ENCODE measurements around the gene PRPF18.

PRPF18 gene

GRCh38 chr10:13644866-13645265 lies 58.1 kb downstream of the PRPF18 start:
- Histone ChIP-seq H3K9me3 (ENCODE audit: insufficient read depth, low read length) (no peaks in the 10 kb centered on the region), H3K27me3 (ENCODE audit: low read depth, low read length) (no peaks in the 10 kb centered on the region), H3K36me3 (replicated peaks; ENCODE audit: low read depth, low read length) (peaks cover 42% of the 10 kb centered on the region), H3K27ac (ENCODE audit: low read length) (no peak overlapping the region), H4K20me1 (ENCODE audit: insufficient read depth, low read length) (no peaks in the 10 kb centered on the region), H3K9ac (ENCODE audit: low read length) (no peak overlapping the region), H3K4me1 (ENCODE audit: low read length) (no peaks in the 10 kb centered on the region), H3K4me2 (ENCODE audit: low read length) (no peak overlapping the region), H2AFZ (ENCODE audit: low read depth, low read length) (no peak overlapping the region), H3K79me2 (ENCODE audit: low read length) (no peaks in the 10 kb centered on the region), H3K4me3 (ENCODE audit: low read length) (no peak overlapping the region)
- TF ChIP-seq EZH2phosphoT487 (IDR thresholded peaks at IDR 0.05; ENCODE audit: low read depth) (no peak), CTCF (IDR thresholded peaks at IDR 0.05; ENCODE audit: low read depth, low read length) (no peak)

- H3K4me2 ChIP-seq (ENCODE audit: low read length): no peak overlapping the region
Observed at GRCh38 chr10:13648425-13648824, 61.7 kb downstream of the PRPF18 start.

GRCh38 chr10:13649844-13650520 lies 63.2 kb downstream of the PRPF18 start:
- Histone ChIP-seq H3K4me2 (ENCODE audit: low read length) (no peak overlapping the region), H3K36me3 (replicated peaks; ENCODE audit: low read depth, low read length) (peaks cover 48% of the 10 kb centered on the region), H4K20me1 (ENCODE audit: insufficient read depth, low read length) (no peaks in the 10 kb centered on the region), H3K4me1 (ENCODE audit: low read length) (no peaks in the 10 kb centered on the region), H3K4me3 (ENCODE audit: low read length) (no peak overlapping the region), H3K27ac (ENCODE audit: low read length) (no peak overlapping the region), H3K27me3 (ENCODE audit: low read depth, low read length) (no peaks in the 10 kb centered on the region), H3K79me2 (ENCODE audit: low read length) (no peaks in the 10 kb centered on the region), H3K9ac (ENCODE audit: low read length) (no peak overlapping the region), H2AFZ (ENCODE audit: low read depth, low read length) (no peak overlapping the region), H3K9me3 (ENCODE audit: insufficient read depth, low read length) (no peaks in the 10 kb centered on the region)
- no peak for TF ChIP-seq CTCF (IDR thresholded peaks at IDR 0.05; ENCODE audit: low read depth, low read length)
- TF ChIP-seq EZH2phosphoT487 (IDR thresholded peaks at IDR 0.05; ENCODE audit: low read depth): no peak

More at GRCh38 chr10:13648425-13648824, 61.7 kb downstream of the PRPF18 start:
- no peaks in the 10 kb centered on the region for H3K9me3 ChIP-seq (ENCODE audit: insufficient read depth, low read length)
- no peaks in the 10 kb centered on the region for H3K27me3 ChIP-seq (ENCODE audit: low read depth, low read length)
- TF ChIP-seq EZH2phosphoT487 (IDR thresholded peaks at IDR 0.05; ENCODE audit: low read depth) (no peak), CTCF (IDR thresholded peaks at IDR 0.05; ENCODE audit: low read depth, low read length) (no peak)
- H3K36me3 ChIP-seq (replicated peaks; ENCODE audit: low read depth, low read length): peaks cover 49% of the 10 kb centered on the region
- H3K4me3 ChIP-seq (ENCODE audit: low read length): no peak overlapping the region
- no peaks in the 10 kb centered on the region for H3K79me2 ChIP-seq (ENCODE audit: low read length)
- no peaks in the 10 kb centered on the region for H3K4me1 ChIP-seq (ENCODE audit: low read length)
- no peak overlapping the region for H3K9ac ChIP-seq (ENCODE audit: low read length)
- H3K27ac ChIP-seq (ENCODE audit: low read length): no peak overlapping the region
- H2AFZ ChIP-seq (ENCODE audit: low read depth, low read length): no peak overlapping the region
- no peaks in the 10 kb centered on the region for H4K20me1 ChIP-seq (ENCODE audit: insufficient read depth, low read length)

- Histone ChIP-seq H3K27me3 (ENCODE audit: low read depth, low read length) (no peaks in the 10 kb centered on the region), H3K36me3 (replicated peaks; ENCODE audit: low read depth, low read length) (peaks cover 50% of the 10 kb centered on the region), H3K4me2 (ENCODE audit: low read length) (no peak overlapping the region), H3K9ac (ENCODE audit: low read length) (no peak overlapping the region), H3K4me1 (ENCODE audit: low read length) (no peaks in the 10 kb centered on the region), H3K9me3 (ENCODE audit: insufficient read depth, low read length) (no peaks in the 10 kb centered on the region), H2AFZ (ENCODE audit: low read depth, low read length) (no peak overlapping the region), H3K4me3 (ENCODE audit: low read length) (no peak overlapping the region), H3K27ac (ENCODE audit: low read length) (no peak overlapping the region), H4K20me1 (ENCODE audit: insufficient read depth, low read length) (no peaks in the 10 kb centered on the region), H3K79me2 (ENCODE audit: low read length) (no peaks in the 10 kb centered on the region)
- TF ChIP-seq EZH2phosphoT487 (IDR thresholded peaks at IDR 0.05; ENCODE audit: low read depth): no peak
- no peak for TF ChIP-seq CTCF (IDR thresholded peaks at IDR 0.05; ENCODE audit: low read depth, low read length)
Observed at GRCh38 chr10:13650961-13651360, 64.2 kb downstream of the PRPF18 start.

Data from OCI-LY3 (cell line).